ENCODE measurements around the gene RTP5.
A peak's percentile ranks its signal among the peaks of the same experiment; 100 is the strongest.

The RTP5 gene

GRCh38 chr2:241896746-241897201 is 27.2 kb downstream of the RTP5 start:
- no peak for DNase-seq (ENCODE audit: low read depth, low spot score)
- Histone ChIP-seq H3K9me3 (ENCODE audit: low read depth, low read length) (no peaks in the 10 kb centered on the region), H3K27ac (0 out of 2 replicates have a peak overlapping the region, but pooled peaks have one; percentile 35)

GRCh38 chr2:241897231-241897916 is 27.8 kb downstream of the RTP5 start:
- H3K4me3 ChIP-seq: no peak overlapping the region
- no peaks in the 10 kb centered on the region for H3K9me3 ChIP-seq (ENCODE audit: low read depth, low read length)
- H3K9ac ChIP-seq (ENCODE audit: insufficient read length): no peak overlapping the region
- DNase-seq (ENCODE audit: low read depth, low spot score): no peak
- H3K36me3 ChIP-seq (ENCODE audit: insufficient read depth, low read length): no peaks in the 10 kb centered on the region
- no peak for TF ChIP-seq EZH2 (IDR thresholded peaks at IDR 0.05)
- 0 out of 2 replicates have a peak overlapping the region, but pooled peaks have one; percentile 35 for H3K27ac ChIP-seq

More at GRCh38 chr2:241896746-241897201, 27.2 kb downstream of the RTP5 start:
- Histone ChIP-seq H3K9ac (ENCODE audit: insufficient read length) (no peak overlapping the region), H3K4me3 (no peak overlapping the region), H3K36me3 (ENCODE audit: insufficient read depth, low read length) (no peaks in the 10 kb centered on the region)
- TF ChIP-seq FOXP2 (optimal IDR thresholded peaks at IDR 0.05; ENCODE audit: control extremely low read depth, extremely low read length, insufficient read depth) (no peak), EZH2 (IDR thresholded peaks at IDR 0.05) (no peak), POLR2AphosphoS5 (IDR thresholded peaks at IDR 0.05; ENCODE audit: borderline replicate concordance, low read depth, low read length) (no peak)

- TF ChIP-seq EZH2 (IDR thresholded peaks at IDR 0.05) (no peak), FOXP2 (optimal IDR thresholded peaks at IDR 0.05; ENCODE audit: control extremely low read depth, extremely low read length, insufficient read depth) (no peak), POLR2AphosphoS5 (IDR thresholded peaks at IDR 0.05; ENCODE audit: borderline replicate concordance, low read depth, low read length) (no peak)
- Histone ChIP-seq H3K9ac (ENCODE audit: insufficient read length) (no peak overlapping the region), H3K36me3 (ENCODE audit: insufficient read depth, low read length) (no peaks in the 10 kb centered on the region), H3K4me3 (no peak overlapping the region), H3K9me3 (ENCODE audit: low read depth, low read length) (no peaks in the 10 kb centered on the region), H3K27ac (no peak overlapping the region)
- no peak for DNase-seq (ENCODE audit: low read depth, low spot score)
Measured at GRCh38 chr2:241898463-241899270, 29.1 kb downstream of the RTP5 start.

- Histone ChIP-seq H3K9ac (ENCODE audit: insufficient read length) (no peak overlapping the region), H3K36me3 (ENCODE audit: insufficient read depth, low read length) (no peaks in the 10 kb centered on the region), H3K9me3 (ENCODE audit: low read depth, low read length) (no peaks in the 10 kb centered on the region), H3K4me3 (no peak overlapping the region), H3K27ac (no peak overlapping the region)
- TF ChIP-seq POLR2AphosphoS5 (IDR thresholded peaks at IDR 0.05; ENCODE audit: borderline replicate concordance, low read depth, low read length) (no peak), FOXP2 (optimal IDR thresholded peaks at IDR 0.05; ENCODE audit: control extremely low read depth, extremely low read length, insufficient read depth) (no peak), EZH2 (IDR thresholded peaks at IDR 0.05) (no peak)
- no peak for DNase-seq (ENCODE audit: low read depth, low spot score)
Measured at GRCh38 chr2:241900251-241901017, 30.9 kb downstream of the RTP5 start.

- no peak overlapping the region for H3K4me3 ChIP-seq
- no peak for TF ChIP-seq EZH2 (IDR thresholded peaks at IDR 0.05)
- no peak for TF ChIP-seq POLR2AphosphoS5 (IDR thresholded peaks at IDR 0.05; ENCODE audit: borderline replicate concordance, low read depth, low read length)
- no peak for TF ChIP-seq FOXP2 (optimal IDR thresholded peaks at IDR 0.05; ENCODE audit: control extremely low read depth, extremely low read length, insufficient read depth)
- H3K27ac ChIP-seq: no peak overlapping the region
- no peaks in the 10 kb centered on the region for H3K9me3 ChIP-seq (ENCODE audit: low read depth, low read length)
- no peak overlapping the region for H3K9ac ChIP-seq (ENCODE audit: insufficient read length)
- no peaks in the 10 kb centered on the region for H3K36me3 ChIP-seq (ENCODE audit: insufficient read depth, low read length)
- DNase-seq (ENCODE audit: low read depth, low spot score): no peak
Measured at GRCh38 chr2:241901018-241901380, 31.5 kb downstream of the RTP5 start.

- no peaks in the 10 kb centered on the region for H3K9me3 ChIP-seq (ENCODE audit: low read depth, low read length)
- H3K4me3 ChIP-seq: no peak overlapping the region
- H3K27ac ChIP-seq: no peak overlapping the region
- H3K9ac ChIP-seq (ENCODE audit: insufficient read length): no peak overlapping the region
- TF ChIP-seq EZH2 (IDR thresholded peaks at IDR 0.05) (no peak), POLR2AphosphoS5 (IDR thresholded peaks at IDR 0.05; ENCODE audit: borderline replicate concordance, low read depth, low read length) (no peak), FOXP2 (optimal IDR thresholded peaks at IDR 0.05; ENCODE audit: control extremely low read depth, extremely low read length, insufficient read depth) (no peak)
- H3K36me3 ChIP-seq (ENCODE audit: insufficient read depth, low read length): no peaks in the 10 kb centered on the region
- no peak for DNase-seq (ENCODE audit: low read depth, low spot score)
Measured at GRCh38 chr2:241901500-241902351, 32.2 kb downstream of the RTP5 start.

- H3K36me3 ChIP-seq (ENCODE audit: insufficient read depth, low read length): no peaks in the 10 kb centered on the region
- TF ChIP-seq FOXP2 (optimal IDR thresholded peaks at IDR 0.05; ENCODE audit: control extremely low read depth, extremely low read length, insufficient read depth): no peak
- no peak for TF ChIP-seq EZH2 (IDR thresholded peaks at IDR 0.05)
- TF ChIP-seq POLR2AphosphoS5 (IDR thresholded peaks at IDR 0.05; ENCODE audit: borderline replicate concordance, low read depth, low read length): no peak
- H3K9ac ChIP-seq (ENCODE audit: insufficient read length): no peak overlapping the region
- no peak for DNase-seq (ENCODE audit: low read depth, low spot score)
- H3K9me3 ChIP-seq (ENCODE audit: low read depth, low read length): no peaks in the 10 kb centered on the region
- H3K4me3 ChIP-seq: no peak overlapping the region
- no peak overlapping the region for H3K27ac ChIP-seq
Measured at GRCh38 chr2:241902357-241902991, 32.9 kb downstream of the RTP5 start.

Data from SK-N-MC (cell line).